Inflammatory macrophage treated with lipopolysaccharide for 4 hours (primary cell): ENCODE results near the gene NBPF11.
"Not testable (repeated sequence)": the region's sequence is repeated elsewhere in the genome, so short reads cannot be mapped to it uniquely, and the experiment has no call there.

Experiments
- DNase-seq: peaks from one replicate; pipeline ENCODE4 v3.0.0-alpha.2; 2020

NBPF11 gene

DNA sequence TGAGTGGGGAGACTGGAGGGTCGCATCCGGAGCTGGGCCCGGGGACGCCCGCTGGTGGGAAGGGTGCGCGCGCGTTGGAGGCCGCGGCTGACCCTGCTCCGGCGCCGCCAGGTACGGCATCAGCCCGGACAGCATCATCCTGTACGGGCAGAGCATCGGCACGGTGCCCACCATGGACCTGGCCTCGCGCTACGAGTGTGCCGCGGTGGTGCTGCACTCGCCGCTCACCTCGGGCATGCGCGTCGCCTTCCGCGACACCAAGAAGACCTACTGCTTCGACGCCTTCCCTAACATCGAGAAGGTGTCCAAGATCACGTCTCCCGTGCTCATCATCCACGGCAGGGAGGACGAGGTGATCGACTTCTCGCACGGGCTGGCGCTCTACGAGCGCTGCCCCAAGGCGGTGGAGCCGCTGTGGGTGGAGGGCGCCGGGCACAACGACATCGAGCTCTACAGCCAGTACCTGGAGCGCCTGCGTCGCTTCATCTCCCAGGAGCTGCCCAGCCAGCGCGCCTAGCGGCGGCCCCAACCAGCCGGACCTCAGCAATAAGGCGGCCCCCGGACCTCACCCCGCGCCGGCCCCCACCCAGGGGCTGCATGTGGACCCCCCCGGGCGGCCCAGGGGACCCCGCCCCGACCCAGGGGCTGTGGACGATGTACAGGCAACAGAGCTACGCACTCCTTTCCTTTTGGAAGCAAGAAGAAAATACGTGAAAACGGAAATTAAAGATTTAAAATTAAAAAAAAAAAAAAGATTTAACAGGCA lies 2.8 kb downstream of the NBPF11 start:
- not testable (repeated sequence) for DNase-seq

DNA sequence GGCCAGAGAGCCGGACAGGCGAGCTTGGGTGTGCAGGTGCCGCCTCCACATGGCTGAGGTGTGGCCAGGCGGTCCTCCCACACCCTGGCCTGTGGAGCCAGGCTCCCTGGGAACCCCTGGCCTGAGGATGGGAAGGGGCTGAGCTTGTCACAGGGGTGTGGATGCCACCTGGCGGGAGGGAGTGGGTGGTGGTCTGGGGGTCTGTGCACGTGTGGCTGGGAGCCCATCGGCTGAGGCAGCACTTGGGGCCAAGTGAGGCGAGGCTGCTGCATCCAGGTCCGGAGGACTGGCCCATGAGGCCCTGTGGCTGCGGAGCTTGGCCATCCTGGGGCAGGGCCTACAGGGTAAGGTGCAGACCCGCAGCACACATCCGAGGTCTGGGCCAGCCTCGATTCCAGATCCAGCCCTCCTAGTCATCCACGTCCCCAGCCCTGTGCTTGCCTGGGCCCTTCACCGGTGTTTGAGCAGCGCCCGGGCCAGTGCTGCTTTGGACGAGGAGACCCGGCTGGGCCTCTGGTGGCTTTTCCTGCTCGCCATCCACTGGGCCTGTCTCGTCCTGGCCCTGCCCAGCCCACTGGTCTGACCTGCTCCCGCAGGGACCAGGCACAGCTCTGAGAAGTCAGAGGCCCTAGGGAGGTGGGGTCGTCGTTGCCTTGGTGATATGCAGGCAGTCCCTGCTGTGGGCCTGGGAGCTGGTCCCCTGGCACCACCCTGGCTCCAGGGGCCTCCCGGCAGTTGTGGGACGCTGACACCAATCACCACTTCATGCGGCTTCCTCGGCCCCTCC lies 4.8 kb downstream of the NBPF11 start:
- DNase-seq: not testable (repeated sequence)

DNA sequence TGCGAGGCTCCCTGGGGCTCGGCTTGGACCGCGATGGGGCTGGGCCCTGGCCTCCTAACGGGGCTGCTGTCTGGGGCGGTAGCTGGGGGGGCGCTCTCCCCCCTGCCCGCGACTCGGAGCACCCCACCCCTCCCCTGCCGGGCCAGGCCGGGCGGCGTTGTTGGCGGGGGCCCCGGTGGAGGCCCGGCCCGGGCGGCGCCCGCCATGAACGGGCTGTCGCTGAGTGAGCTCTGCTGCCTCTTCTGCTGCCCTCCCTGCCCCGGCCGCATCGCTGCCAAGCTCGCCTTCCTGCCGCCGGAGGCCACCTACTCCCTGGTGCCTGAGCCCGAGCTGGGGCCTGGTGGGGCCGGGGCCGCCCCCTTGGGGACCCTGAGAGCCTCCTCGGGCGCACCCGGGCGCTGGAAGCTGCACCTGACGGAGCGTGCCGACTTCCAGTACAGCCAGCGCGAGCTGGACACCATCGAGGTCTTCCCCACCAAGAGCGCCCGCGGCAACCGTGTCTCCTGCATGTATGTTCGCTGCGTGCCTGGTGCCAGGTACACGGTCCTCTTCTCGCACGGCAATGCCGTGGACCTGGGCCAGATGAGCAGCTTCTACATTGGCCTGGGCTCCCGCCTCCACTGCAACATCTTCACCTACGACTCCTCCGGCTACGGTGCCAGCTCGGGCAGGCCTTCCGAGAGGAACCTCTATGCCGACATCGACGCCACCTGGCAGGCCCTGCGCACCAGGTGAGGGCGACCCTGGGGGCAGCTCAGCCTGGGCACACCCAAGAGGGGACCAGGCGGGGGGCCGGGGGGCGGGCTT lies 5.7 kb downstream of the NBPF11 start:
- DNase-seq: not testable (repeated sequence)

DNA sequence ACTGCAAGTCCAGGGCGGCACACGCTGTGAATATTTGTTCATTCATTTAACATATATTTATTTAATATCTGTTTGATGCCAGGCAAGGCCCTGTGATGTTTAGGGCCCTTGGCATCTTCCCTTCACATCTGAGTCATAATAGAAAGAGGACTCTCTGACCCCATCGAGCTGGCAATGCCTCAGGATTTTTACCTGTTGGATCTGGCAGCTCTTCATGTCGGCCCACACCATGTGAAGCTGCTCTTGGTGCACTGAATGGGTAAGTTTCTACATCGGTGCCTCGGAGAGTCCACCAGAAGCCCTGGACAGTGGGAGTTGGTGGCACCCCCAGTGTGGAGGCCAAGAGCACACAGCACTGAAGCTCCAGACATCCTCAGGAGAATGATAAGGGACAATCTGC lies 8.9 kb downstream of the NBPF11 start:
- DNase-seq: not testable (repeated sequence)

DNA sequence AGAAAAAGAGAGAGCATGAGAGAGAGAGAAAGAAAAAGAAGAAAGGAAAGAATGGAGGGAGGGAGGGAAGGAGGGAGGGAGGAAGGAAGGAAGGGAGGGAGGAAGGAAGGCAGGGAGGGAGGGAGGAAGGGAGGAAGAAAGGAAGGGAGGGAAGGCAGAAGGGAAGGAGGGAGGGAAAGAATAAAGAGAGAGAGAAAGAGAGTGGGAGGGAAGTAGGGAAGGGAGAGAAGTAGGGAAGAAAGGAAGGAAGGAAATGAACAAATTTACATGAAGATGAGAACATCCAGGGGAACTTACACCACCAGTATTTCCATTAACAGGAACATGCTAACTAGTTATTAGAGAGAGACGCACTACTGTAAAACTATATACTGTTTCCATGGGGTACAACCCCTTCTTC lies 10.1 kb downstream of the NBPF11 start:
- not testable (repeated sequence) for DNase-seq

DNA sequence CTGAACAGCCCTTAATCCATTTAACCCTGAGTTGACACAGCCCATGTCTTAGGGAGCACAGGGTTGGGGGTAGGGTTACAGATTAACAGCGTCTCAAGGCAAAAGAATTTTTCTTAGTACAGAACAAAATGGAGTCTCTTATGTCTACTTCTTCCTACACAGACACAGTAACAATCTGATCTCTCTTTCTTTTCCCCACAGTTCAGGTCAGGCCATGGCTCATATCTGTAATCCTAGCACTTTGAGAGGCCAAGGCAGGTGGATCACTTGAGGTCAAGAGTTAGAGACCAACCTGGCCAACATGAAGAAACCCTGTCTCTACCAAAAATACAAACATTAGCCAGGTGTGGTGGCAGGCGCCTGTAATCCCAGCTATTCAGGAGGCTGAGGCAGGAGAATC lies 13.5 kb downstream of the NBPF11 start:
- DNase-seq: not testable (repeated sequence)

DNA sequence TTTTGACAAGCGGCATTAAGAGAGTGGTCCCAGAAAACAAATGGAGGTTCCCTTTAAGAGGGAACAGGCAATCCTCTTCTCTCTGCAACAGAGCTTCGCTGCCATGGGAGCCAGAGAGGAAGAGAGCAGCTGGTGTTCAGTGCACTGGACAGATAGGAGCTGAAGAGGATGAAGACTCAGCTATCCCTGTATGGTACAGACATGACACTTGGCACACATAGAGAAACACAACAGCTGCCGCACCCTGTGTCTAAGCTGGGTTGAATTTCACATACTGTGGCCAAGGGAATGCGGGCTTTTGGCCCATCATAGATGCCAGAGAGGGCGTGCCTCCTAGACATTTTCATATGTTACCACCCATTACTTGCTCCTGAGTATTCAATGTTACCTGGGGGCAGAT lies 29.7 kb downstream of the NBPF11 start:
- DNase-seq: not testable (repeated sequence)

DNA sequence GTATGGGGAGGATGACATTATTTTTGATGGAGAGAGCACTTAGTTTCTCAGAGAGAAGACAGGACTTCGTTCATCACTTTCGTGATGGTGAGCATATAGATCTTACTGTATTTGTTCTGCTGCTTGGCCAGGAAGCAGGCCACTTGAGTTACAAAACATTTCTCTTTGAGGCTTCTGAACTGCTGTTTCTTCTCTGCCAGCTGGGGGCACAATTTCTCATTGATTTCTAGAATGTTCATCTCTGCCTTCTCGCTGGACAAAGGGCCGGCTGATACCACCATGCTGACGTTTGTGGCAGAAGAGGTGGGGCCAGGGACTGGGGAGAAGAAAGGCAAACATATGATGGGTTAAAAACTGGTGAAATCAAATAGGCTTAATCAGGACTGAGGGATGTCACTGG lies 31.7 kb downstream of the NBPF11 start:
- not testable (repeated sequence) for DNase-seq

DNA sequence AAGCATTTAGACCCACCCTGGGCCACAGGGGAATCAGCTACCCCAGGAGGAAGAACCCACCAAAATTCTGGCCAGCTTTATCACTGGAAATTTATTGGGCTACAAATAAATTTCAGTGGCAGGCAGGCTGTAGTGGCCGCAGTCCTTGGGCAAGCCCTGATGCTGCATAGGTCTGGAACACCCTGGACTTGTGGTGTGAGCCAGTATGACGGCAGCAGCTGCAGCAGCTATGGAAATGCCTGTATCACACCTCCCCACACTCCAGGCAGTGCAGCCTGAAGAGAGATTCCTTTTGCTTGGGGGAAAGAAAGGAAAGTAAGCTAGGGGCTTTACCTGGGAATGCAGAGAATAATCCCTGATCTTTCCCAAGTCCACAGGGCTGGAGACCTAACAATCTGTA lies 56.3 kb downstream of the NBPF11 start:
- not testable (repeated sequence) for DNase-seq

DNA sequence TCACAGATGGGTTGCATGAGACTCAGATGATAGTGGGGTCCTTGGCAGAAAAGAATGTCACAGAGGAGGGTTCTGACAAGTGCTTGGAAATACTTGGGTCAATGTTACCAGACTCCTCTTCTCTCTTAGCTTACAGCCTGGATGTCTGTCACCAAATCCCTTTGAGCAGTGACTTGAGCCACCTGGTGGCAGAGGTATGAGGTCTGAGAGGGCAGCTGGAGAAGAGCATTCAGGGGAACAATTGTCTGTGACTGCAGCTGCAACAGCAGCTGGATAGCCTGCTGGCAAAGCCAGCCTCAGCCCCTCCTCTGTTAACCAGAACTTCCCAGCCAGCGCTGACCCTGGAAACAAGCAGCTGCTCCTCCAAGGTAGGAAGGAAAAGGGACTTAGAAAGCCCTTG lies 65.9 kb downstream of the NBPF11 start:
- DNase-seq: not testable (repeated sequence)

DNA sequence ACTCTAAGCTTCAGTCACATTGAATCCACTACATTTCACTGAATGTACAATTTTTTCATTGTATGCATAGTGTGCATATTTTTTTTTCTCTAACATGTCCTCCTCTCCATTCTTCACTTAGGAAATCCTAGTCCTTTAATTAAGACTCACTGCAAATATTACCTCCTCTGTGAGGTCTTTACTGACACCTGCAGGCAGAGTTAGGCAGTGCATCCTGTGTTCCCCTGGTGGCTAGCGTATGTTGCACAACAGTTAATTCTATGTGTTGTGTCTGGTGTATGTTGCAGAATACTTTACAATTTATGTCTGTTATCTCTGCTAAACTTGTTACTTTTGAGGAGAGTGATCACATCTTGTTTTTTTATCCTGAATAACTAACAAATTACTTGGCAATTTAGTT lies 70.9 kb downstream of the NBPF11 start:
- DNase-seq: not testable (repeated sequence)

DNA sequence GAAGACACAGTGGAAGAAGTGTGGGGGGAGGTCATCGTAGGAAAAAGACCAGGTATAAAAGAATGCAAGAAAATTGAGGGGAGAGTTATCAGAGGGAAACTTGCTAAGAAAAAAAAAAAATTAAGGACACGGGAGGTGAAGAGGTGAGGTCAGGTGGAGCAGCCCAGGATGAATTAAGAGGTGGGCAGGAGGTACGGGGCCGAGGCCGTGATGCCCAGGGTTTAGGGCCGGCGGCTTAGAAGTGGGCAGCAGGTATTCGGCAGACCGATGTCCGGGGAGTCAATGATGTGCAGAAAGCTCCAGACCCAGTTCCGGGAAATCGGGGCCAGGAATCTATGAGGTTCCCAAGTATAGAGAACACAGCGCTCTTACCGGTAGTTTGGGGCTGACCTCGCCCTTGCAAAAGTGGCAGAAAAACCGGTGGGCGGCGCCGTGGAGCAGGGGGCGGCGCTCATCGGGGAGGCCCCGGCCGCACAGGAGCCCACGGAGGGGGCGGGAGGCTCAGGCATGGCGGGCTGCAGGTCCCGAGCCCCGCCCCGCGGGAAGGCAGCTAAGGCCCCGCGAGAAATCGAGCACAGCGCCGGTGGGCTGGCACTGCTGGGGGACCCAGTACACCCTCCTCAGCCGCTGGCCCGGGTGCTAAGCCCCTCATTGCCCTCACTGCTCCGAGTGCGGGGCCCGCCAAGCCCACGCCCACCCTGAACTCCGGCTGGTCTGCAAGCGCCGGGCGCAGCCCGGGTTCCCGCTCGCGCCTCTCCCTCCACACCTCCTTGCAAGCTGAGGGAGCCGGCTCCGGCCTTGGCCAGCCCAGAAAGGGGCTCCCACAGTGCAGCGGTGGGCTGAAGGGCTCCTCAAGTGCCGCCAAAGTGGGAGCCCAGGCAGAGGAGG lies 73.2 kb downstream of the NBPF11 start:
- DNase-seq: not testable (repeated sequence)

DNA sequence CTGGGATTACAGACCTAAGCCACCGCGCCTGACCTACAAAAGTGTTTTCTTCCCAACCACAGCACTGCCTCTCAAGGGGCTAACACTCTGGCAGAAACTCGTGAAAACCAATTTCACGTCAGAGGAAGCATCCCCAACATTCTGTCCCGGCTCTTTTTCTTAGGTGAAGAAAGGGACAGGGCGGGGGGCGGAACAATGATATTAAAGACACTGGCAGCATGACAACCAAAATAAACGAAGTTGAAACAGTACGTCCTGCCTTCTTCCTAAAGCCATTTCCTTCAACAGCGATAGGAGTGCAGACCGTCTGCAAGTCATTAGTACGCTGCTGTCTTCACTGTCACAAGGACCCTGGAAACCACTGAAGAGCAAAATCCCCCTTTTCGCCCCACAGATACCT lies 74.0 kb downstream of the NBPF11 start:
- not testable (repeated sequence) for DNase-seq

DNA sequence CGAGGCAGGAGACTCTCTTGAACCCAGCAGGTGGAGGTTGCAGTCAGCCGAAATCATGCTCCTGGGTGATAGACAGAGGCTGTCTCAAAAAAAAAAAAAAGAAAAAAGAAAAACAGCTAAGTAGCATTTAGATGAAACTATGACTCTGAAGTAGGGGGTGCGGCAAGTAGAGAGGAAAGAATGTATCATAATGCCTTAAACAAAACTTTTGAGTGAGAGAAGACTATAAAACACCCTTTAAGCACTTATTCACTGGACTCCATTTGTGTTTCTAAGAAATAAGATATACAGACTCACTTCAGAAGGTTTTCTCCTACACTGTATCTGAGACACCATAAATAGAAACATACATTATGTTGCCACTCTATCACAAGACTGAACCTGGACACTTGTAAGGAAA lies 74.6 kb downstream of the NBPF11 start:
- DNase-seq: not testable (repeated sequence)

DNA sequence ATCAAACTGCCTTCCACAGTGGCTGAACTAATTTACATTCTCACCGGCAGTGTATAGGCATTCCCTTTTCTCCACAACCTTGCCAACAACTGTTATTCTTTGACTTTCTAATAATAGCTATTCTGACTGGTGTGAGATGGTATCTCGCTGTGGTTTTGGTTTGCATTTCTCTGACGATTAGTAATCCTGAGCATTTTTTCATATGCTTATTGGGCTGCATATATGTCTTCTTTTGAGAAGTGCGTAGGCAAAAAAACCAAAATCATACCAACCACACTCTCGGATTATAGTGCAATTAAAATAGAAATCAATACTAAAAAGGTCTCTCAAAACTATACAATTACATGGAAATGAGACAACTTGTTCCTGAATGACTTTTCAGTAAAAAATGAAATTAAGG lies 78.7 kb downstream of the NBPF11 start:
- DNase-seq: not testable (repeated sequence)

DNA sequence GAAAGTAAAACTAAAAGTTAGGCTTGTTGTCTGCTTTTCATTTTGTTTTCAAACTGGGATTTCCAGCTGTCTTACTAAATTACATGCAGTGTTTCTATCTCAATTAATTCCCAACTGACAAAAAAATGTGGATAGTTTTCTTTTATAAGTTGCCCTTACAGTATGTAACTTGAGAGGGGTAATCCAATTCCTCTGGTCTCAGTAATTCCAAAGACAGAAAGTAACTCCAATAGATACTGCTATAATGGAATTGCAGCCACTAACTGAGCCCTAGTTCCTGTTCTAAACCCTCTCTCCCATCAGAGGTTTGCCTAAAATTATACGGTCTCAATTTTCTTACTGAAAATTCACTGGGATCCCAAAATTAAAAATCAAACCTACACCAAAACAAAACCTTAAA lies 83.5 kb downstream of the NBPF11 start:
- not testable (repeated sequence) for DNase-seq

DNA sequence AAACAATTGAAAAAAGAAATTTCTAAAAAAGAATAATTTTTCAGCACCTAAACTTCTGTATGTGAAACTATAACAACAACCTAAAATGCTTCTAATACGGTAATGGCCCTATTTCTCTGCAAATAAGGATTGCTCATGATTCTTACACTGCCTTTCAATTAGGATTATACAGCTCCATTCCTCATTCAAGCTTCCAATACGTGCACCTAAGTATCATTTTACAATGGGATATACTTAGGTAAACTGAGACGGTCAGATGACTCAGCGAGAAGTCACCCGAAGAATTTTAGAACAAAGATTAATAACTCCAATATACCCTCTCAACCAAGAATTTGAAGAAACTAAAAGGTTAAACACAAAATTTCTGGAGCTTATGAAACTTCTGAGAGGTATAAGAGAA lies 83.9 kb downstream of the NBPF11 start:
- DNase-seq: not testable (repeated sequence)

DNA sequence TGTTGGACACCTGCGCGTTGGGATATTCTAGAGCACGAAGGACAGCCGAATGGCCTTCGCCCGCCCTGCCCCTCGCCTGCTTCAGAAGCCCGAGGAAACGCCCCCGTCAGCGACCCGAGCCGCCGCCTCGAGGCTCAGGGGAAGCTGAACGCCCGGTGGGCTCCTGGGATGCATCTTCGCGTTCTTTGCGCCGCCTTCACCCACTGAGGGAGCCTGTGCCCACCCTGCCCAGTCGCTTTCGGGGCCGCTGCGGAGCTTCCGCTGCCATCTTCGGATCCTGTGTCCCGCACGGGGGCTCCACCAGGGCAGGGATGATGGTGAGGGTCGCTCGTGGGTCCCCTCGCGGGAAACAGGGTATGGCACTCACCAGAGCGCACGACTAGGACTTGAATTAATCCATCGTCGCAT lies 91.8 kb downstream of the NBPF11 start:
- DNase-seq: not testable (repeated sequence)

DNA sequence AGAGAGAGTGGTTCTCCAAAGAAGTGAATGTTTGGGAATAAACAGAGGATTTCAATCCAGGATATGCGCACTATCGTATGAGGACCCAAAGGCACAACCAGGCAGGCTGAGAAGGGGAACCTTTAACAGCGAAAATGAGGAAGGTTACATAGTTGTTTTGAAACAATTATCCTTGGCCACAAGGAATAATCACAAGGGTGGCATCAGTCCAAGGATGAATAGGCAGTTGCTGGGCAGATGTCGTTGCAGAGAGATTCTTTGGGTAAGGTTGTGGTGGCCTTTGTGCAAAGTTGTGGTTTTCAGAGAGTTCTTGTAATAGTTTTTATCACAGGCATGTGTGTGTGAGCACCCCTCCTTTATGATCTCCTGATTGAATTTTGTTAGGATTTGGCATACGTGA lies 94.7 kb downstream of the NBPF11 start:
- DNase-seq: peak; percentile 68
